HepG2 (cell line): ENCODE data around the gene KLF13. TPM values are rescaled to one million over a fixed set of nuclear protein-coding genes. Genes with fewer than 3 reads are reported as not detected.

Experiments
- CBX5 ChIP-seq: sonication (generic); formaldehyde crosslinking; IDR thresholded peaks from 2 replicates; pipeline ENCODE4 v1.4.0; 2020; ENCODE audit warnings: missing genetic modification reagents, borderline replicate concordance
- ERF ChIP-seq: IDR thresholded peaks from 2 replicates; pipeline ENCODE4 v1.6.1; 2018; ENCODE audit warnings: missing biosample characterization, missing genetic modification reagents
- HDAC1 ChIP-seq: sonication (generic); formaldehyde crosslinking; IDR thresholded peaks from 2 replicates; pipeline ENCODE4 v1.5.1; 2020; ENCODE audit warnings: mild to moderate bottlenecking, missing genetic modification reagents
- HNF4A ChIP-seq: sonication (generic); formaldehyde crosslinking; IDR thresholded peaks from 2 replicates; pipeline ENCODE4 v1.4.0; 2020; ENCODE audit warnings: missing genetic modification reagents
- HNRNPK ChIP-seq: fragments of 200-400 bp; formaldehyde crosslinking; IDR thresholded peaks from 2 replicates; pipeline ENCODE4 v1.6.1; 2018; ENCODE audit warnings: low read length, low read depth, moderate library complexity, mild to moderate bottlenecking; ENCODE audit not compliant: poor library complexity, severe bottlenecking
- JARID2 ChIP-seq: sonication (generic); formaldehyde crosslinking; IDR thresholded peaks from 2 replicates; pipeline ENCODE4 v1.8.1; 2023; ENCODE audit warnings: missing genetic modification reagents, inconsistent platforms; ENCODE audit not compliant: insufficient replicate concordance
- KDM3A ChIP-seq: IDR thresholded peaks from 2 replicates; pipeline ENCODE4 v1.6.1; 2018; ENCODE audit warnings: low read depth, missing compliant biosample characterization
- KLF11 ChIP-seq: IDR thresholded peaks from 2 replicates; pipeline ENCODE4 v1.6.1; 2016; ENCODE audit warnings: missing compliant biosample characterization
- MED1 ChIP-seq: sonication (generic); formaldehyde crosslinking; IDR thresholded peaks from 2 replicates; pipeline ENCODE4 v1.4.0; 2020; ENCODE audit warnings: missing genetic modification reagents
- MYC ChIP-seq: sonication (generic); formaldehyde crosslinking; IDR thresholded peaks from 2 replicates; pipeline ENCODE4 v1.9.0; 2021; ENCODE audit warnings: missing genetic modification reagents, borderline replicate concordance
- NFYB ChIP-seq: sonication (generic); formaldehyde crosslinking; IDR thresholded peaks from 2 replicates; pipeline ENCODE4 v1.4.0; 2020; ENCODE audit warnings: missing genetic modification reagents
- NR1H2 ChIP-seq: sonication (generic); formaldehyde crosslinking; IDR thresholded peaks from 2 replicates; pipeline ENCODE4 v1.8.1; 2022; ENCODE audit warnings: low read depth, missing genetic modification reagents, borderline replicate concordance
- PCBP1 ChIP-seq: fragments of 200-400 bp; formaldehyde crosslinking; IDR thresholded peaks from 2 replicates; pipeline ENCODE4 v1.6.1; 2017; ENCODE audit warnings: mild to moderate bottlenecking, low read depth, low read length, borderline replicate concordance
- SALL1 ChIP-seq: sonication (generic); formaldehyde crosslinking; IDR thresholded peaks from 2 replicates; pipeline ENCODE4 v1.8.0; 2022; ENCODE audit warnings: mild to moderate bottlenecking, missing genetic modification reagents
- ZNF441 ChIP-seq: sonication (generic); formaldehyde crosslinking; IDR thresholded peaks from 2 replicates; pipeline ENCODE4 v1.7.0; 2021; ENCODE audit warnings: missing genetic modification reagents, borderline replicate concordance
- ZNF891 ChIP-seq: sonication (generic); formaldehyde crosslinking; IDR thresholded peaks from 2 replicates; pipeline ENCODE4 v1.5.0; 2020; ENCODE audit warnings: mild to moderate bottlenecking, missing genetic modification reagents
- polyA plus RNA-seq, 8 experiments: library from polyadenylated mRNA; depleted of rRNA in 3 of 8; stranded (reverse) in 7 of 8; unstranded in 1 of 8; fragments of >200 nt; fragmentation: Illumina TruSeq in 4 of 8; extraction: Trizol in 4 of 8; gene quantifications; 2 replicates each; pipeline versions ENCODE4 v1.2.1 to v1.2.3, GENCODE V29; 2011 to 2016; ENCODE audit warnings: low read depth in 4 of 8, missing spikeins in 1 of 8, mixed read lengths in 1 of 8; ENCODE audit not compliant: insufficient read depth in 1 of 8
- total RNA-seq, 5 experiments: library from RNA; depleted of rRNA; stranded (reverse); fragments of >200 nt; fragmentation: Illumina TruSeq; extraction: Trizol; gene quantifications; 2 replicates each; pipeline ENCODE4 v1.2.3, GENCODE V29; 2016; ENCODE audit warnings: low read depth in 1 of 5
- TF ChIP-seq, protein P1 (sequence below): sonication (generic); formaldehyde crosslinking; IDR thresholded peaks from 2 replicates; pipeline ENCODE4 v1.5.0; 2020; ENCODE audit warnings: mild to moderate bottlenecking, missing genetic modification reagents, borderline replicate concordance
- TF ChIP-seq, protein P2 (sequence below): sonication (generic); formaldehyde crosslinking; IDR thresholded peaks from 2 replicates; pipeline ENCODE4 v1.4.0; 2020; ENCODE audit warnings: missing genetic modification reagents
- TF ChIP-seq, protein P3 (sequence below): sonication (generic); formaldehyde crosslinking; IDR thresholded peaks from 2 replicates; pipeline ENCODE4 v1.5.0; 2020; ENCODE audit warnings: mild to moderate bottlenecking, missing genetic modification reagents
- TF ChIP-seq, protein P4 (sequence below): sonication (generic); formaldehyde crosslinking; IDR thresholded peaks from 2 replicates; pipeline ENCODE4 v1.8.0; 2022; ENCODE audit warnings: mild to moderate bottlenecking, missing genetic modification reagents; ENCODE audit not compliant: insufficient replicate concordance
- TF ChIP-seq, protein P5 (sequence below): sonication (generic); formaldehyde crosslinking; IDR thresholded peaks from 2 replicates; pipeline ENCODE4 v1.8.1; 2023; ENCODE audit warnings: mild to moderate bottlenecking, inconsistent platforms, moderate library complexity, missing genetic modification reagents, borderline replicate concordance

The KLF13 gene
- total and polyA plus RNA-seq, 2 of the 13 experiments (the other 11 are each of a cell fraction or from before 2014, with no cell fraction given), result 16.8 to 25.1 TPM

DNA sequence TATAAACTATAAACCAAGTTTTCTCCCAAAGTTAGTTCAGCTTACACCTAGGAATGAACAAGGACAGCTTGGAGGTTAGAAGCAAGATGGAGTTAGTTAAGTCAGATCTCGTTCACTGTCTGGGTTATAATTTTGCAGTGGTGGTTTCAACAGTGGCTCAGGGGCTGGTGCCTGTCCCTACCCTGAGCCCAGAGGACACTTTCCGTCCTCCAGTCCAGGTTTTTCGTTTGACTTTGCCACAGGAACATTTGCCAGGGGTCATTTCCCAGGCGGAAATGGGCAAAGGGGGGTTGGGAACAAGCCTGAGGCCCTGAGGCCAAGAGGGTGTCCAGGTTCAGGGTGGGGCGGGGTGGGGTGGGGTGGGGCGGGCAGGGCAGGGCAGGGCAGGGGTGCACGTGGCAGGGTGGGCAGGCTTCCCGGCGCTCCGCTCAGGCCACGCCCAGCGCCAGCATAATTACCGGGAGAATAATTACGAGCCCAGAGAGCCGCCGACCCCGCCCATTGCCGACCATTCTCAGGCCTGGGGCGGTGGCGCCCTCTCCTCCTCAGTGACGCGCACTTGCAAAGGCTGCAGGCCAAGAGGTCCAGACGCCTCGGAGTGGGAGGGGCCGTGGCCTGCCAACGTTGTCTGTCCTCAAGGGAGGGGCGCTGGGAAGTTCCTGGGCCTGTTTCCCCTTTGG, 70.4 kb downstream of the KLF13 start (continued):
- TF ChIP-seq HNRNPK, result peak; percentile 82
- TF ChIP-seq, protein P1, sequence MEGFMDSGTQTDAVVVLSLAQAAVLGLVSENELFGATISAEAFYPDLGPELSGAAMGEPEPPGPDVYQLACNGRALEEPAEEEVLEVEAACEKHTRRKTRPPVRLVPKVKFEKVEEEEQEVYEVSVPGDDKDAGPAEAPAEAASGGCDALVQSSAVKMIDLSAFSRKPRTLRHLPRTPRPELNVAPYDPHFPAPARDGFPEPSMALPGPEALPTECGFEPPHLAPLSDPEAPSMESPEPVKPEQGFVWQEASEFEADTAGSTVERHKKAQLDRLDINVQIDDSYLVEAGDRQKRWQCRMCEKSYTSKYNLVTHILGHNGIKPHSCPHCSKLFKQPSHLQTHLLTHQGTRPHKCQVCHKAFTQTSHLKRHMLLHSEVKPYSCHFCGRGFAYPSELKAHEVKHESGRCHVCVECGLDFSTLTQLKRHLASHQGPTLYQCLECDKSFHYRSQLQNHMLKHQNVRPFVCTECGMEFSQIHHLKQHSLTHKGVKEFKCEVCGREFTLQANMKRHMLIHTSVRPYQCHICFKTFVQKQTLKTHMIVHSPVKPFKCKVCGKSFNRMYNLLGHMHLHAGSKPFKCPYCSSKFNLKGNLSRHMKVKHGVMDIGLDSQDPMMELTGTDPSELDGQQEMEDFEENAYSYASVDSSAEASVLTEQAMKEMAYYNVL (CRISPR knock-in tag), result no peak
- TF ChIP-seq, protein P2, sequence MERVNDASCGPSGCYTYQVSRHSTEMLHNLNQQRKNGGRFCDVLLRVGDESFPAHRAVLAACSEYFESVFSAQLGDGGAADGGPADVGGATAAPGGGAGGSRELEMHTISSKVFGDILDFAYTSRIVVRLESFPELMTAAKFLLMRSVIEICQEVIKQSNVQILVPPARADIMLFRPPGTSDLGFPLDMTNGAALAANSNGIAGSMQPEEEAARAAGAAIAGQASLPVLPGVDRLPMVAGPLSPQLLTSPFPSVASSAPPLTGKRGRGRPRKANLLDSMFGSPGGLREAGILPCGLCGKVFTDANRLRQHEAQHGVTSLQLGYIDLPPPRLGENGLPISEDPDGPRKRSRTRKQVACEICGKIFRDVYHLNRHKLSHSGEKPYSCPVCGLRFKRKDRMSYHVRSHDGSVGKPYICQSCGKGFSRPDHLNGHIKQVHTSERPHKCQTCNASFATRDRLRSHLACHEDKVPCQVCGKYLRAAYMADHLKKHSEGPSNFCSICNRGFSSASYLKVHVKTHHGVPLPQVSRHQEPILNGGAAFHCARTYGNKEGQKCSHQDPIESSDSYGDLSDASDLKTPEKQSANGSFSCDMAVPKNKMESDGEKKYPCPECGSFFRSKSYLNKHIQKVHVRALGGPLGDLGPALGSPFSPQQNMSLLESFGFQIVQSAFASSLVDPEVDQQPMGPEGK (CRISPR knock-in tag), result peak; percentile 61
- TF ChIP-seq KLF11, result no peak
- TF ChIP-seq PCBP1, result peak; percentile 78; the same call in 1 of the 2 replicates
- TF ChIP-seq KDM3A (CRISPR knock-in tag), result no peak
- no peak for TF ChIP-seq ZNF441 (CRISPR knock-in tag)
- no peak for TF ChIP-seq MED1
- TF ChIP-seq, protein P3, sequence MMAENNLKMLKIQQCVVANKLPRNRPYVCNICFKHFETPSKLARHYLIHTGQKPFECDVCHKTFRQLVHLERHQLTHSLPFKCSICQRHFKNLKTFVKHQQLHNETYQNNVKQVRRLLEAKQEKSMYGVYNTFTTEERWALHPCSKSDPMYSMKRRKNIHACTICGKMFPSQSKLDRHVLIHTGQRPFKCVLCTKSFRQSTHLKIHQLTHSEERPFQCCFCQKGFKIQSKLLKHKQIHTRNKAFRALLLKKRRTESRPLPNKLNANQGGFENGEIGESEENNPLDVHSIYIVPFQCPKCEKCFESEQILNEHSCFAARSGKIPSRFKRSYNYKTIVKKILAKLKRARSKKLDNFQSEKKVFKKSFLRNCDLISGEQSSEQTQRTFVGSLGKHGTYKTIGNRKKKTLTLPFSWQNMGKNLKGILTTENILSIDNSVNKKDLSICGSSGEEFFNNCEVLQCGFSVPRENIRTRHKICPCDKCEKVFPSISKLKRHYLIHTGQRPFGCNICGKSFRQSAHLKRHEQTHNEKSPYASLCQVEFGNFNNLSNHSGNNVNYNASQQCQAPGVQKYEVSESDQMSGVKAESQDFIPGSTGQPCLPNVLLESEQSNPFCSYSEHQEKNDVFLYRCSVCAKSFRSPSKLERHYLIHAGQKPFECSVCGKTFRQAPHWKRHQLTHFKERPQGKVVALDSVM, result no peak
- no peak for TF ChIP-seq NR1H2 (CRISPR knock-in tag)
- TF ChIP-seq, protein P4, sequence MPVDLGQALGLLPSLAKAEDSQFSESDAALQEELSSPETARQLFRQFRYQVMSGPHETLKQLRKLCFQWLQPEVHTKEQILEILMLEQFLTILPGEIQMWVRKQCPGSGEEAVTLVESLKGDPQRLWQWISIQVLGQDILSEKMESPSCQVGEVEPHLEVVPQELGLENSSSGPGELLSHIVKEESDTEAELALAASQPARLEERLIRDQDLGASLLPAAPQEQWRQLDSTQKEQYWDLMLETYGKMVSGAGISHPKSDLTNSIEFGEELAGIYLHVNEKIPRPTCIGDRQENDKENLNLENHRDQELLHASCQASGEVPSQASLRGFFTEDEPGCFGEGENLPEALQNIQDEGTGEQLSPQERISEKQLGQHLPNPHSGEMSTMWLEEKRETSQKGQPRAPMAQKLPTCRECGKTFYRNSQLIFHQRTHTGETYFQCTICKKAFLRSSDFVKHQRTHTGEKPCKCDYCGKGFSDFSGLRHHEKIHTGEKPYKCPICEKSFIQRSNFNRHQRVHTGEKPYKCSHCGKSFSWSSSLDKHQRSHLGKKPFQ, result no peak
- TF ChIP-seq HDAC1 (CRISPR knock-in tag), result no peak
- TF ChIP-seq, protein P5, sequence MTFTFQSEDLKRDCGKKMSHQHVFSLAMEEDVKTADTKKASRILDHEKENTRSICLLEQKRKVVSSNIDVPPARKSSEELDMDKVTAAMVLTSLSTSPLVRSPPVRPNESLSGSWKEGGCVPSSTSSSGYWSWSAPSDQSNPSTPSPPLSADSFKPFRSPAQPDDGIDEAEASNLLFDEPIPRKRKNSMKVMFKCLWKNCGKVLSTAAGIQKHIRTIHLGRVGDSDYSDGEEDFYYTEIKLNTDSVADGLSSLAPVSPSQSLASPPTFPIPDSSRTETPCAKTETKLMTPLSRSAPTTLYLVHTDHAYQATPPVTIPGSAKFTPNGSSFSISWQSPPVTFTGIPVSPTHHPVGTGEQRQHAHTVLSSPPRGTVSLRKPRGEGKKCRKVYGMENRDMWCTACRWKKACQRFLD (CRISPR knock-in tag), result no peak
- TF ChIP-seq JARID2 (CRISPR knock-in tag), result no peak
- no peak for TF ChIP-seq CBX5 (CRISPR knock-in tag)
- 0 out of 2 replicates have a peak, but pooled peaks have one; percentile 14 for TF ChIP-seq MYC (CRISPR knock-in tag)
- TF ChIP-seq ZNF891 (CRISPR knock-in tag), result no peak
- 0 out of 2 replicates have a peak, but pooled peaks have one; percentile 15 for TF ChIP-seq SALL1 (CRISPR knock-in tag)
- TF ChIP-seq ERF (CRISPR knock-in tag), result no peak
- no peak for TF ChIP-seq NFYB (CRISPR knock-in tag)
- no peak for TF ChIP-seq HNF4A (CRISPR knock-in tag)
